WTC11 (cell line): ENCODE results near the gene ABCD3. TPM values are rescaled to one million over a fixed set of nuclear protein-coding genes. Genes with fewer than 3 reads are reported as not detected.

Source experiments
- ATAC-seq: fragments of 200-7000 bp; cut with Tn5 transposase; 2 replicates; pipeline ENCODE4 v1.10.0; 2021; ENCODE audit warnings: mild to moderate bottlenecking, moderate library complexity
- CTCF ChIA-PET: fragments of 300-600 bp; sonication (Branson Sonifier 250); formaldehyde crosslinking; loops from one replicate; lab custom pipeline; 2021; ENCODE audit warnings: antibody characterized with exemption; lab: Charles Lee
- POLR2A ChIA-PET: fragments of 350-600 bp; sonication (Branson Sonifier 250); formaldehyde crosslinking; loops from one replicate; lab custom pipeline; 2021; ENCODE audit warnings: antibody characterized with exemption; lab: Charles Lee
- DNase-seq: peaks from one replicate; pipeline ENCODE4 v3.0.0; 2021; ENCODE audit warnings: low spot score
- H3K27ac Mint-ChIP-seq: 2 replicates; pipeline ENCODE4 v1.8.0; 2021; ENCODE audit warnings: mixed read lengths
- H3K27me3 Mint-ChIP-seq: 2 replicates; pipeline ENCODE4 v1.8.0; 2021; ENCODE audit warnings: low read depth, mild to moderate bottlenecking, moderate library complexity, mixed read lengths
- H3K36me3 Mint-ChIP-seq: 2 replicates; pipeline ENCODE4 v1.8.0; 2021; ENCODE audit warnings: mixed read lengths
- H3K4me1 Mint-ChIP-seq: 2 replicates; pipeline ENCODE4 v1.8.0; 2022; ENCODE audit warnings: mixed read lengths
- H3K4me3 Mint-ChIP-seq: 2 replicates; pipeline ENCODE4 v1.8.0; 2021; ENCODE audit warnings: mild to moderate bottlenecking, moderate library complexity, mixed read lengths
- H3K9me3 Mint-ChIP-seq: 2 replicates; pipeline ENCODE4 v1.8.0; 2021; ENCODE audit warnings: mixed read lengths
- AR ChIP-seq: fragments of 250-450 bp; sonication (Bioruptor Pico); IDR thresholded peaks from 2 replicates; pipeline ENCODE4 v1.9.0; 2021; ENCODE audit warnings: mild to moderate bottlenecking
- ATF2 ChIP-seq: sonication (generic); formaldehyde crosslinking; IDR thresholded peaks from 2 replicates; pipeline ENCODE4 v1.8.1; 2022; ENCODE audit warnings: low read depth, missing genetic modification reagents, borderline replicate concordance
- ATF6 ChIP-seq: sonication (generic); formaldehyde crosslinking; IDR thresholded peaks from 2 replicates; pipeline ENCODE4 v1.8.1; 2023; ENCODE audit warnings: mild to moderate bottlenecking, missing genetic modification reagents
- CTCF ChIP-seq: fragments of 200-600 bp; IDR thresholded peaks from 2 replicates; pipeline ENCODE4 v1.8.0; 2022; ENCODE audit warnings: antibody characterized with exemption
- E2F1 ChIP-seq: sonication (generic); formaldehyde crosslinking; IDR thresholded peaks from 2 replicates; pipeline ENCODE4 v1.8.0; 2022; ENCODE audit warnings: mild to moderate bottlenecking, missing genetic modification reagents
- E2F5 ChIP-seq: sonication (generic); formaldehyde crosslinking; IDR thresholded peaks from 2 replicates; pipeline ENCODE4 v1.8.1; 2022; ENCODE audit warnings: mild to moderate bottlenecking, moderate library complexity, missing genetic modification reagents
- FOXJ3 ChIP-seq: sonication (generic); formaldehyde crosslinking; IDR thresholded peaks from 2 replicates; pipeline ENCODE4 v1.9.0; 2021; ENCODE audit warnings: missing genetic modification reagents, mild to moderate bottlenecking, borderline replicate concordance
- HMGXB4 ChIP-seq: sonication (generic); formaldehyde crosslinking; IDR thresholded peaks from 2 replicates; pipeline ENCODE4 v1.8.1; 2023; ENCODE audit warnings: mild to moderate bottlenecking, moderate library complexity, missing genetic modification reagents
- IRF2 ChIP-seq: sonication (generic); formaldehyde crosslinking; IDR thresholded peaks from 2 replicates; pipeline ENCODE4 v1.8.0; 2022; ENCODE audit warnings: low read depth, missing genetic modification reagents, borderline replicate concordance
- JUN ChIP-seq: sonication (generic); formaldehyde crosslinking; IDR thresholded peaks from 2 replicates; pipeline ENCODE4 v1.8.0; 2023; ENCODE audit warnings: mild to moderate bottlenecking, missing genetic modification reagents
- MLX ChIP-seq: sonication (generic); formaldehyde crosslinking; IDR thresholded peaks from 2 replicates; pipeline ENCODE4 v1.8.1; 2023; ENCODE audit warnings: mild to moderate bottlenecking, missing genetic modification reagents, moderate library complexity
- NFYB ChIP-seq: sonication (generic); formaldehyde crosslinking; conservative IDR thresholded peaks from 2 replicates; pipeline ENCODE4 v1.8.0; 2022; ENCODE audit warnings: low read depth, missing genetic modification reagents
- NR1H2 ChIP-seq: sonication (generic); formaldehyde crosslinking; IDR thresholded peaks from 2 replicates; pipeline ENCODE4 v1.9.0; 2021; ENCODE audit warnings: mild to moderate bottlenecking, moderate library complexity, missing genetic modification reagents
- OVOL2 ChIP-seq: fragments of 250-450 bp; sonication (Bioruptor Pico); IDR thresholded peaks from 2 replicates; pipeline ENCODE4 v1.9.0; 2021; ENCODE audit warnings: mild to moderate bottlenecking, borderline replicate concordance
- PREB ChIP-seq: sonication (generic); formaldehyde crosslinking; IDR thresholded peaks from 2 replicates; pipeline ENCODE4 v1.8.1; 2022; ENCODE audit warnings: mild to moderate bottlenecking, missing genetic modification reagents, moderate library complexity, borderline replicate concordance
- SMAD3 ChIP-seq: sonication (generic); formaldehyde crosslinking; IDR thresholded peaks from 2 replicates; pipeline ENCODE4 v1.8.0; 2022; ENCODE audit warnings: missing genetic modification reagents, mild to moderate bottlenecking, borderline replicate concordance
- ZNF138 ChIP-seq: sonication (generic); formaldehyde crosslinking; conservative IDR thresholded peaks from 2 replicates; pipeline ENCODE4 v1.8.1; 2022; ENCODE audit warnings: mild to moderate bottlenecking, moderate library complexity, missing genetic modification reagents
- ZNF219 ChIP-seq: sonication (generic); formaldehyde crosslinking; IDR thresholded peaks from 2 replicates; pipeline ENCODE4 v1.8.0; 2023; ENCODE audit warnings: missing genetic modification reagents, mild to moderate bottlenecking, borderline replicate concordance
- ZNF396 ChIP-seq: fragments of 250-450 bp; sonication (Bioruptor Pico); IDR thresholded peaks from 2 replicates; pipeline ENCODE4 v1.8.0; 2021; ENCODE audit warnings: mild to moderate bottlenecking, moderate library complexity, borderline replicate concordance
- ZNF416 ChIP-seq: fragments of 250-450 bp; sonication (Bioruptor Pico); IDR thresholded peaks from 2 replicates; pipeline ENCODE4 v1.9.0; 2021; ENCODE audit warnings: mild to moderate bottlenecking, inconsistent platforms
- ZNF512 ChIP-seq: sonication (generic); formaldehyde crosslinking; IDR thresholded peaks from 2 replicates; pipeline ENCODE4 v1.8.1; 2022; ENCODE audit warnings: missing genetic modification reagents, borderline replicate concordance
- total RNA-seq: library from RNA; stranded (reverse); gene quantifications from 3 replicates; pipeline ENCODE4 v1.2.3, GENCODE V29; 2021

Gene ABCD3
- total RNA-seq, 1 experiment from 2014 or later, result 27.2 TPM

GRCh38 chr1:94535095-94535494 lies 116.9 kb downstream of the ABCD3 start (continued):
- TF ChIP-seq ZNF512 (CRISPR knock-in tag) (no peak), HMGXB4 (CRISPR knock-in tag) (no peak), ZNF396 (CRISPR knock-in tag) (no peak), JUN (CRISPR knock-in tag) (no peak), NFYB (no peak)

- H3K9me3 Mint-ChIP-seq, result no peaks in the 10 kb centered on the region
- DNase-seq, result no peak
- peaks cover 10% of the 10 kb centered on the region for H3K27me3 Mint-ChIP-seq
- H3K27ac Mint-ChIP-seq, result no peak overlapping the region
- ATAC-seq, result no peak
- no peak overlapping the region for H3K4me3 Mint-ChIP-seq
- H3K36me3 Mint-ChIP-seq, result peaks cover 40% of the 10 kb centered on the region
- peaks cover 31% of the 10 kb centered on the region for H3K4me1 Mint-ChIP-seq
- no peak for TF ChIP-seq ZNF416
- TF ChIP-seq CTCF, result no peak
- no peak for TF ChIP-seq ZNF138 (CRISPR knock-in tag)
- no peak for TF ChIP-seq FOXJ3
- no peak for TF ChIP-seq AR (CRISPR knock-in tag)
- TF ChIP-seq ATF2 (CRISPR knock-in tag), result no peak
- TF ChIP-seq E2F5 (CRISPR knock-in tag), result no peak
- no peak for TF ChIP-seq NR1H2 (CRISPR knock-in tag)
- no peak for TF ChIP-seq SMAD3 (CRISPR knock-in tag)
- TF ChIP-seq MLX (CRISPR knock-in tag), result no peak
- no peak for TF ChIP-seq ATF6
- TF ChIP-seq OVOL2, result no peak
- no peak for TF ChIP-seq PREB (CRISPR knock-in tag)
- no peak for TF ChIP-seq IRF2 (CRISPR knock-in tag)
- no peak for TF ChIP-seq ZNF219 (CRISPR knock-in tag)
- no peak for TF ChIP-seq E2F1 (CRISPR knock-in tag)
- ChIA-PET CTCF (no interaction called here), POLR2A (no interaction called here)
These were observed 117.7 kb downstream of the ABCD3 start for GRCh38 chr1:94535879-94536278.
